Measurements from ENCODE around the gene SPIN1. TPM values are rescaled to one million over a fixed set of nuclear protein-coding genes. Genes with fewer than 3 reads are reported as not detected.

The SPIN1 gene
- total RNA-seq, 1 experiment from 2014 or later = 123 TPM

- CTCF ChIA-PET = no interaction called here
- Mint-ChIP-seq H3K4me3 (no peak overlapping the region), H3K4me1 (peaks cover 28% of the 10 kb centered on the region), H3K36me3 (no peaks in the 10 kb centered on the region), H3K9me3 (no peaks in the 10 kb centered on the region), H3K27me3 (ENCODE audit: low read depth) (no peaks in the 10 kb centered on the region), H3K27ac (no peak overlapping the region)
- ATAC-seq (no peak), DNase-seq (ENCODE audit: low spot score) (no peak)
- POLR2A ChIA-PET = no interaction called here
- TF ChIP-seq TCF7 (CRISPR knock-in tag; IDR thresholded peaks at IDR 0.05; ENCODE audit: low read depth) = no peak
- TF ChIP-seq, protein P1, sequence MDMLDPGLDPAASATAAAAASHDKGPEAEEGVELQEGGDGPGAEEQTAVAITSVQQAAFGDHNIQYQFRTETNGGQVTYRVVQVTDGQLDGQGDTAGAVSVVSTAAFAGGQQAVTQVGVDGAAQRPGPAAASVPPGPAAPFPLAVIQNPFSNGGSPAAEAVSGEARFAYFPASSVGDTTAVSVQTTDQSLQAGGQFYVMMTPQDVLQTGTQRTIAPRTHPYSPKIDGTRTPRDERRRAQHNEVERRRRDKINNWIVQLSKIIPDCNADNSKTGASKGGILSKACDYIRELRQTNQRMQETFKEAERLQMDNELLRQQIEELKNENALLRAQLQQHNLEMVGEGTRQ (CRISPR knock-in tag; IDR thresholded peaks at IDR 0.05) = no peak
- no peak for TF ChIP-seq MYBL2 (CRISPR knock-in tag; IDR thresholded peaks at IDR 0.05)
- TF ChIP-seq RORB (CRISPR knock-in tag; IDR thresholded peaks at IDR 0.05) = no peak
- TF ChIP-seq ATF1 (CRISPR knock-in tag; IDR thresholded peaks at IDR 0.05) = no peak
- TF ChIP-seq ZNF671 (CRISPR knock-in tag; IDR thresholded peaks at IDR 0.05) = no peak
- TF ChIP-seq, protein P2, sequence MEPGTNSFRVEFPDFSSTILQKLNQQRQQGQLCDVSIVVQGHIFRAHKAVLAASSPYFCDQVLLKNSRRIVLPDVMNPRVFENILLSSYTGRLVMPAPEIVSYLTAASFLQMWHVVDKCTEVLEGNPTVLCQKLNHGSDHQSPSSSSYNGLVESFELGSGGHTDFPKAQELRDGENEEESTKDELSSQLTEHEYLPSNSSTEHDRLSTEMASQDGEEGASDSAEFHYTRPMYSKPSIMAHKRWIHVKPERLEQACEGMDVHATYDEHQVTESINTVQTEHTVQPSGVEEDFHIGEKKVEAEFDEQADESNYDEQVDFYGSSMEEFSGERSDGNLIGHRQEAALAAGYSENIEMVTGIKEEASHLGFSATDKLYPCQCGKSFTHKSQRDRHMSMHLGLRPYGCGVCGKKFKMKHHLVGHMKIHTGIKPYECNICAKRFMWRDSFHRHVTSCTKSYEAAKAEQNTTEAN (CRISPR knock-in tag; IDR thresholded peaks at IDR 0.05) = no peak
- TF ChIP-seq AFF4 (CRISPR knock-in tag; IDR thresholded peaks at IDR 0.05; ENCODE audit: borderline replicate concordance) = no peak
- TF ChIP-seq, protein P3, sequence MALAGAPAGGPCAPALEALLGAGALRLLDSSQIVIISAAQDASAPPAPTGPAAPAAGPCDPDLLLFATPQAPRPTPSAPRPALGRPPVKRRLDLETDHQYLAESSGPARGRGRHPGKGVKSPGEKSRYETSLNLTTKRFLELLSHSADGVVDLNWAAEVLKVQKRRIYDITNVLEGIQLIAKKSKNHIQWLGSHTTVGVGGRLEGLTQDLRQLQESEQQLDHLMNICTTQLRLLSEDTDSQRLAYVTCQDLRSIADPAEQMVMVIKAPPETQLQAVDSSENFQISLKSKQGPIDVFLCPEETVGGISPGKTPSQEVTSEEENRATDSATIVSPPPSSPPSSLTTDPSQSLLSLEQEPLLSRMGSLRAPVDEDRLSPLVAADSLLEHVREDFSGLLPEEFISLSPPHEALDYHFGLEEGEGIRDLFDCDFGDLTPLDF (CRISPR knock-in tag; IDR thresholded peaks at IDR 0.05) = no peak
- no peak for TF ChIP-seq PREB (CRISPR knock-in tag; IDR thresholded peaks at IDR 0.05; ENCODE audit: borderline replicate concordance)
- TF ChIP-seq NR2C2 (CRISPR knock-in tag; IDR thresholded peaks at IDR 0.05) = no peak
Observed at GRCh38 chr9:88498880-88499279, 110.6 kb downstream of the SPIN1 start.

DNA sequence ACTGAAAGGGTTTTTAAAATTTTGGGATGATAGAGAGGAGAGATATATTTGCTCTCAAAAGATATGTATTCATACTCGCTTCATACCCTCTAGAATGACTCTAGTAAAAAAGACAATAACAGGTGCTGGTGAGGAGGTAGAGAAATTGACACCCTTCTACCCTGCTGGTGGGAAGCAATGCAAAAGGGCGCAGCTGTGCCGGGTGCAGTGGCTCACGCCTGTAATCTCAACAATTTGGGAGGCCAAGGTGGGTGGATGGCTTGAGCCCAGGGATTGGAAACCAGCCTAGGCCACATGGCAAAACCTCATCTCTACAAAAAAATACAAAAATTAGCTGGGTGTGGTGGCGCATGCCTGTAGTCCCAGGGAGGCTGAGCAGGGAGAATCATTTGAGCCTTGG, 112.8 kb downstream of the SPIN1 start:
- ChIA-PET CTCF (no interaction called here), POLR2A (no interaction called here)
- H3K27ac Mint-ChIP-seq = no peak overlapping the region
- TF ChIP-seq CDX4 (CRISPR knock-in tag; IDR thresholded peaks at IDR 0.05; ENCODE audit: borderline replicate concordance) = no peak
- TF ChIP-seq, protein P4, sequence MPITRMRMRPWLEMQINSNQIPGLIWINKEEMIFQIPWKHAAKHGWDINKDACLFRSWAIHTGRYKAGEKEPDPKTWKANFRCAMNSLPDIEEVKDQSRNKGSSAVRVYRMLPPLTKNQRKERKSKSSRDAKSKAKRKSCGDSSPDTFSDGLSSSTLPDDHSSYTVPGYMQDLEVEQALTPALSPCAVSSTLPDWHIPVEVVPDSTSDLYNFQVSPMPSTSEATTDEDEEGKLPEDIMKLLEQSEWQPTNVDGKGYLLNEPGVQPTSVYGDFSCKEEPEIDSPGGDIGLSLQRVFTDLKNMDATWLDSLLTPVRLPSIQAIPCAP (CRISPR knock-in tag; IDR thresholded peaks at IDR 0.05) = no peak
- TF ChIP-seq, protein P5, sequence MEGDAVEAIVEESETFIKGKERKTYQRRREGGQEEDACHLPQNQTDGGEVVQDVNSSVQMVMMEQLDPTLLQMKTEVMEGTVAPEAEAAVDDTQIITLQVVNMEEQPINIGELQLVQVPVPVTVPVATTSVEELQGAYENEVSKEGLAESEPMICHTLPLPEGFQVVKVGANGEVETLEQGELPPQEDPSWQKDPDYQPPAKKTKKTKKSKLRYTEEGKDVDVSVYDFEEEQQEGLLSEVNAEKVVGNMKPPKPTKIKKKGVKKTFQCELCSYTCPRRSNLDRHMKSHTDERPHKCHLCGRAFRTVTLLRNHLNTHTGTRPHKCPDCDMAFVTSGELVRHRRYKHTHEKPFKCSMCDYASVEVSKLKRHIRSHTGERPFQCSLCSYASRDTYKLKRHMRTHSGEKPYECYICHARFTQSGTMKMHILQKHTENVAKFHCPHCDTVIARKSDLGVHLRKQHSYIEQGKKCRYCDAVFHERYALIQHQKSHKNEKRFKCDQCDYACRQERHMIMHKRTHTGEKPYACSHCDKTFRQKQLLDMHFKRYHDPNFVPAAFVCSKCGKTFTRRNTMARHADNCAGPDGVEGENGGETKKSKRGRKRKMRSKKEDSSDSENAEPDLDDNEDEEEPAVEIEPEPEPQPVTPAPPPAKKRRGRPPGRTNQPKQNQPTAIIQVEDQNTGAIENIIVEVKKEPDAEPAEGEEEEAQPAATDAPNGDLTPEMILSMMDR (IDR thresholded peaks at IDR 0.05) = no peak
- no peak for ATAC-seq
- H3K9me3 Mint-ChIP-seq = no peaks in the 10 kb centered on the region
- H3K27me3 Mint-ChIP-seq (ENCODE audit: low read depth) = no peaks in the 10 kb centered on the region
- H3K4me1 Mint-ChIP-seq = peaks cover 22% of the 10 kb centered on the region
- H3K36me3 Mint-ChIP-seq = no peaks in the 10 kb centered on the region
- no peak overlapping the region for H3K4me3 Mint-ChIP-seq
- DNase-seq (ENCODE audit: low spot score) = no peak

All from WTC11 (cell line).